Heart left ventricle (tissue), 13 donors: ENCODE measurements around the gene SLC16A11.

Experiments
- POLR2A ChIP-seq, 2 donors: fragments of 450-650 bp; IDR thresholded peaks; one replicate each; pipeline ENCODE4 v1.6.1; 2017; ENCODE audit warnings: antibody characterized with exemption in 2 of 2, mild to moderate bottlenecking in 2 of 2, moderate library complexity in 2 of 2
- TF ChIP-seq, protein P1 (sequence below), 12 donors: fragments of 200-600 bp; sonication (generic) in 4 of 12; IDR thresholded peaks; one replicate each; pipeline versions ENCODE4 v1.5.0 to v1.8.0; 2018 to 2022; ENCODE audit warnings: antibody characterized with exemption in 12 of 12, mild to moderate bottlenecking in 5 of 12
- donor health status: ischemic (EF 13 %, LVEDD 7.1; RV severe dilation, severe dysfunction).
- donor health status: DM: no; HTN: yes; CAD: no.
- donor health status: DM: no; HTN: no; CAD: no.
- donor health status: ischemic (EF 25% LVEDD 6.9; RV normal size, moderate dysfunction).
- donor health status: ischemic (EF 25% LVEDD 5.7; RV mildly dilated, moderate dysfunction).
- donor health status: ischemic (EF 35%, LVEDD 5.7; RV mildly dilated, moderate dysfunction).
- donor health status: nonischemic (EF 11% LVEDD 7.7; RV severe dilation, severe dysfunction).
- donor health status: DM: yes; HTN: yes; CAD: no.
- donor health status: PGD.
- donor health status: ischemic (EF 29% LVEDD 5.4; RV normal size, mild dysfunction).
- donor health status: nonischemic (EF 23%, LVEDD 6.1; RV moderate dilation, normal function).

GRCh38 chr17:6994666-6995256 lies 49.1 kb downstream of the SLC16A11 start:
- TF ChIP-seq, protein P1, sequence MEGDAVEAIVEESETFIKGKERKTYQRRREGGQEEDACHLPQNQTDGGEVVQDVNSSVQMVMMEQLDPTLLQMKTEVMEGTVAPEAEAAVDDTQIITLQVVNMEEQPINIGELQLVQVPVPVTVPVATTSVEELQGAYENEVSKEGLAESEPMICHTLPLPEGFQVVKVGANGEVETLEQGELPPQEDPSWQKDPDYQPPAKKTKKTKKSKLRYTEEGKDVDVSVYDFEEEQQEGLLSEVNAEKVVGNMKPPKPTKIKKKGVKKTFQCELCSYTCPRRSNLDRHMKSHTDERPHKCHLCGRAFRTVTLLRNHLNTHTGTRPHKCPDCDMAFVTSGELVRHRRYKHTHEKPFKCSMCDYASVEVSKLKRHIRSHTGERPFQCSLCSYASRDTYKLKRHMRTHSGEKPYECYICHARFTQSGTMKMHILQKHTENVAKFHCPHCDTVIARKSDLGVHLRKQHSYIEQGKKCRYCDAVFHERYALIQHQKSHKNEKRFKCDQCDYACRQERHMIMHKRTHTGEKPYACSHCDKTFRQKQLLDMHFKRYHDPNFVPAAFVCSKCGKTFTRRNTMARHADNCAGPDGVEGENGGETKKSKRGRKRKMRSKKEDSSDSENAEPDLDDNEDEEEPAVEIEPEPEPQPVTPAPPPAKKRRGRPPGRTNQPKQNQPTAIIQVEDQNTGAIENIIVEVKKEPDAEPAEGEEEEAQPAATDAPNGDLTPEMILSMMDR (IDR thresholded peaks at IDR 0.05): no peak
- no peak for TF ChIP-seq POLR2A (IDR thresholded peaks at IDR 0.05)
